Erythroblast (primary cell): ENCODE data around the gene A4GNT.

Experiments
- DNase-seq, 2 experiments: peaks; one replicate each; lab custom pipeline; 2025; lab: John Stamatoyannopoulos, UW
- GATA1 ChIP-seq: IDR thresholded peaks from 2 replicates; pipeline ENCODE4 v1.6.1; 2011; ENCODE audit warnings: low read depth, mild to moderate bottlenecking, control low read depth, low read length, moderate library complexity
- POLR2A ChIP-seq: IDR thresholded peaks from 2 replicates; pipeline ENCODE4 v1.6.1; 2011; ENCODE audit warnings: mild to moderate bottlenecking, low read length

The A4GNT gene

DNA sequence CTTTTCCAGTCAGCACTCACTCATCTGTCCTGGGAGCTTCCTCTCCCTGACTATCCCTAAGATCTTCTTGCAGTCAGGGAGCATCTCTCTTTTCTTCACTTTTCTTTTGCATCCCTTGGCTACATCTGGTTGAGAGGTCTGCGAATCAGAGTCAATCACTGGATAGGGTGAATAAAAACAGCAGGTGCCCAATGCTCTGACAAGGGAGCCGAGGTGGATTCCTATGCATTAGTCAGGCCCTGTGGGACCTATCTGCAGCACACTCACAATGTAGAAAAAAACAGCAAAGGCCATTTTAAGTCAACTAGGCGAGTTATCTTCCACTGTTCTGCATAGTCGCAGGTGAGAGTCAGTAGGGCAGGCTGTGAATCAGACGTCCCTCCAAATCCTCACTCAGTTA, 52.3 kb downstream of the A4GNT start:
- DNase-seq, result no peak
- no peak for TF ChIP-seq POLR2A
- TF ChIP-seq GATA1, result no peak

DNA sequence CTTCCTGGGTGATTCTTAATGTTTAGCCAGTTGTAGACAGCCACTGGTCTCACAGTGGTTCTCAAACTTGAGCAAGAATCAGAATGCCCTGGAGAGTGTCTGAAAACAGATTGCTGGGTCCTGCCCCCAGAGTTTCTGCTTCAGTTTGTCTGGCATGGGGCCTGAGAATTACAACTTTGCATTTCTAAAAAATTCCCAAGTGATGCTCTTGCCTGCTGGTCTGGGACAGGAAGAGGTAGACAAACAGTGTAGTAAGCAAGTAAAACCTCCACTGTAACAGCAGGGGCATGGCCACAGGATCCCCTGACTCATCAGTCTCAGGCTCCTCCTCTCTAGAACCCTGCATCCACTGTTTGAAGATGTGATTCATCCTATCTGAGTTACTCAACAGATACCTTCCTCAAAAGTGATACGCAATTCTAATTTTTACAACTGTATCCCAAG, 53.3 kb downstream of the A4GNT start:
- DNase-seq, result no peak
- TF ChIP-seq POLR2A (no peak), GATA1 (no peak)

DNA sequence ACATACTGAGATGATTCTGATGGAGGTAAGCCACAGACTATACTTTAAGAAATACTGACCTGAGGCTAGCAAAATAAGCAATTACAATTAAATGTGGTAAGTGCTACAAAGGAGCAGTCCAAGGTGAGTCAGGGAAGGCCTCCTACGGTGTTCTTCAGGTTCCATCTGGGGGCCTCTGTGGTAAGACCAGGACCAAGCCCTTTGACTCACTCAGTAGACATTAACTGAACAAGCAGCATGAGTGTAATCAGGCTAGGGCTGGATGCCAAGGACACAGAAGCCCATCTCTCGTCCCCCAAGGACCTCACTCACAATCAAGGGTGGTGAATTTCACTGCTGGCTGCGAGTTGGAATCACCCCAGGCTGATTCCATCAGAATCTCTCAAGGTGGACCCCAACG, 54.1 kb downstream of the A4GNT start:
- TF ChIP-seq GATA1, result no peak
- no peak for TF ChIP-seq POLR2A
- DNase-seq, result no peak
